Measurements from ENCODE around the gene NUPR1. TPM values are rescaled to one million over a fixed set of nuclear protein-coding genes. Genes with fewer than 3 reads are reported as not detected.
"Not testable (repeated sequence)": the region's sequence is repeated elsewhere in the genome, so short reads cannot be mapped to it uniquely, and the experiment has no call there.

NUPR1 gene
- total RNA-seq, 1 experiment from 2014 or later: 0.19 TPM

DNA sequence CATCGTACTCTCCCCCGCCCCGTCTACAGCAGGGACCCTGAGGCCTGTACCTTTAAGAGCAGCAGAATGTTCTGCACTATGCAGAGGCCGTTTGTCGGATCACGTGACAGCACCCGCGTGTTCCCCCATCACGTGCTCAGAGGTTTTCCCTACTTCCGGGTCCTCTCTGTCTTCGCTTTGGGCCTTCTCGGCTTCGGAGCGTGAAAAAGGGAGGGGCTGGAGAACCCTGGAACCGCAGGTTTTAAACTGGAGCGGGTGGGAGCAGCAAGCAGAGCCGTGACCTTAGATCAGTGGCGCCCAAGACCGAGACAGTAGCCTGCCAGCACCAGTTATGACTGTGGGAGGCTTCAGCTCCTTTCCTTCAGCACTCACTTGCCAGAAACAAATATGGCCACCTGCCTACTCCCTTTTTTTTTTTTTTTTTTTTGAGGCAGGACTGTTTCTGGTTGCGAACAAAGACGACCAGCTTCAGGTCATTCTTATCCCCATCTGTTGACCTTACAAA lies 46.8 kb downstream of the NUPR1 start, which contains the start of gene CLN3:
TSS of gene CLN3 (minus strand) at position 105 of the 505 bp plus-strand sequence. CDS start 315 bp downstream, outside the sequence.
- Histone ChIP-seq H3K27me3 (replicated peaks; ENCODE audit: insufficient read depth, low read depth, low read length, poor library complexity) (no peaks in the 10 kb centered on the region), H3K4me1 (ENCODE audit: insufficient read depth, low read length, poor library complexity, severe bottlenecking) (no peaks in the 10 kb centered on the region), H3K4me3 (ENCODE audit: low read depth, low read length, poor library complexity, severe bottlenecking) (peak within 1 kb of the TSS; percentile 94), H3K27ac (ENCODE audit: low read depth, low read length, poor library complexity, severe bottlenecking) (peak within 1 kb of the TSS; percentile 98), H3K36me3 (ENCODE audit: insufficient read depth, low read length, poor library complexity, severe bottlenecking) (no peaks in the 10 kb centered on the region), H3K9me3 (ENCODE audit: low read depth, low read length, poor library complexity, severe bottlenecking) (no peaks in the 10 kb centered on the region)
- ChIA-PET POLR2A (ENCODE audit: low non-redundant PET) (interaction anchor here (0.6 kb wide), 1 partner anchor 22 kb away, joined by 15 read pairs; no protein-coding TSS in a partner anchor), CTCF (interaction anchor here (0.6 kb wide), 1 partner anchor 12 kb away, joined by 3 read pairs; no protein-coding TSS in a partner anchor)
- no TSS peak for BruUV-seq (replicated peaks)
- DNase-seq (ENCODE audit: low spot score): peak; percentile 96
- TF ChIP-seq CTCF (conservative IDR thresholded peaks at IDR 0.05; ENCODE audit: low read depth, low read length) (no peak), EZH2 (IDR thresholded peaks at IDR 0.05; ENCODE audit: borderline replicate concordance, low read depth, low read length, poor library complexity, severe bottlenecking) (no peak)
- intact Hi-C loops (cut with micrococcal nuclease; ENCODE audit: unreplicated experiment): no loop called here

DNA sequence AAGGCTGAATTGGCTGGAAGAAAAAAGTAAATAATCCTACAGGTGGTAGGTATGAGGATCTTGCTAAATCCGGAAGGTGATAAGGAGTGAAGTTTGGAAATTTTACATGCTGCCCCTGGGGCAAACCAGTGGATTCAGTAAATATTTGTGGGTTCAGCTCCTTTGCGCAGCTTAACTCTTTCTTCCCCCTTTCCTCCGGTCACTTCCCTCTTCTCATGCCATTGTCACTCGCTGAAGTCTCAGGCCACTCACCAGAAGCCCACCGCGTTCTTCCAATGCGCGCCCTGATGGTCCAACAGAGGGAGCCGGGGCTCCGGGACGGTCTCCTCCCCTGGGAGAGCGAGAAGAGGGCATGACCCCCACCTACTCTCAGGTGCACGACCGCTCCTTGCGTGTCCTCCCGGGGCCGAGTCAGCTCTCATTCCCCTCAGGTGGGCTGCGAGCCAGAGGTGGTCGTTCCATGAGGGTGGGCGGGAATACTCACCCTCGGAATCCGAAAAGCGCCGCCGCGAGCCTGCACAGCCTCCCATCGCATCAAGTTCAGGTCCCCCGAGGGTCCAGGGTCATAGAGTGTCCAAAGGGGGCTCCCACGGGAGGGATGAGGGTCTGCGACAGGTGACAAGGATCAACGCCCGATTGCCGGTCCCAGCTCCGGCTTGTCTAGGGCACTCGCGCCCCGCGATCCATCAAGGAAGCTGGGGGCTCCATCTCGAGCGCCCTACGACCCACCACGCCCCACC lies 47.4 kb downstream of the NUPR1 start:
- intact Hi-C loops (cut with micrococcal nuclease; ENCODE audit: unreplicated experiment): no loop called here
- CTCF ChIA-PET: interaction anchor here (0.6 kb wide), 1 partner anchor 12 kb away, joined by 3 read pairs; no protein-coding TSS in a partner anchor
- POLR2A ChIA-PET (ENCODE audit: low non-redundant PET): interaction anchor here (0.6 kb wide), 1 partner anchor 22 kb away, joined by 15 read pairs; no protein-coding TSS in a partner anchor
- Histone ChIP-seq H3K9me3 (ENCODE audit: low read depth, low read length, poor library complexity, severe bottlenecking) (no peaks in the 10 kb centered on the region), H3K27me3 (replicated peaks; ENCODE audit: insufficient read depth, low read depth, low read length, poor library complexity) (no peaks in the 10 kb centered on the region), H3K4me1 (ENCODE audit: insufficient read depth, low read length, poor library complexity, severe bottlenecking) (no peaks in the 10 kb centered on the region), H3K4me3 (ENCODE audit: low read depth, low read length, poor library complexity, severe bottlenecking) (peak overlapping the region; percentile 94), H3K27ac (ENCODE audit: low read depth, low read length, poor library complexity, severe bottlenecking) (peak overlapping the region; percentile 98), H3K36me3 (ENCODE audit: insufficient read depth, low read length, poor library complexity, severe bottlenecking) (no peaks in the 10 kb centered on the region)
- TF ChIP-seq CTCF (conservative IDR thresholded peaks at IDR 0.05; ENCODE audit: low read depth, low read length) (0 out of 2 replicates have a peak, but pooled peaks have one; percentile 24), EZH2 (IDR thresholded peaks at IDR 0.05; ENCODE audit: borderline replicate concordance, low read depth, low read length, poor library complexity, severe bottlenecking) (no peak)
- DNase-seq (ENCODE audit: low spot score): peak; percentile 22
- TSS peak; percentile 57 for BruUV-seq (replicated peaks)

GRCh38 chr16:28486266-28486665 lies 52.5 kb downstream of the NUPR1 start:
- Histone ChIP-seq H3K27ac (ENCODE audit: low read depth, low read length, poor library complexity, severe bottlenecking) (no peak overlapping the region), H3K36me3 (ENCODE audit: insufficient read depth, low read length, poor library complexity, severe bottlenecking) (peaks cover 4% of the 10 kb centered on the region), H3K4me3 (ENCODE audit: low read depth, low read length, poor library complexity, severe bottlenecking) (no peak overlapping the region), H3K4me1 (ENCODE audit: insufficient read depth, low read length, poor library complexity, severe bottlenecking) (no peaks in the 10 kb centered on the region), H3K9me3 (ENCODE audit: low read depth, low read length, poor library complexity, severe bottlenecking) (no peaks in the 10 kb centered on the region), H3K27me3 (replicated peaks; ENCODE audit: insufficient read depth, low read depth, low read length, poor library complexity) (no peaks in the 10 kb centered on the region)
- POLR2A ChIA-PET (ENCODE audit: low non-redundant PET): no interaction called here
- no peak for DNase-seq (ENCODE audit: low spot score)
- TF ChIP-seq CTCF (conservative IDR thresholded peaks at IDR 0.05; ENCODE audit: low read depth, low read length) (no peak), EZH2 (IDR thresholded peaks at IDR 0.05; ENCODE audit: borderline replicate concordance, low read depth, low read length, poor library complexity, severe bottlenecking) (no peak)
- intact Hi-C loops (cut with micrococcal nuclease; ENCODE audit: unreplicated experiment): no loop called here
- CTCF ChIA-PET: no interaction called here
- no TSS peak for BruUV-seq (replicated peaks)

DNA sequence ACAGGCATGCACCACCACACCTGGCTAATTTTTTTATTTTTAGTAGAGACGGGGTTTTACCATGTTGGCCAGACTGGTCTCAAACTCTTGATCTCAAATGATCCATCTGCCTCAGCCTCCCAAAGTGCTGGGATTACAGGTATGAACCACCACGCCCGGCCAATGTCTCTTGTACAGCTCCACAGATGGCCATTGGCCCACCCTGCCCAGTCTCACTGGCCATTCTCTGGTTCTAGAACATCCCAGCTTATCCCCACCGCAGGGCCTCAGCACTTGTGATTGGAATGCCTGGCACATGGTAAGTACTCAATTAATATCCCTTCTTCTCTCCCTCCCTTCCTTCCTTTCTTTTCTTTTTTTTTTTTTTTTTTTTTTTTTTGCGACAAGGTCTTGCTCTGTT lies 55.4 kb downstream of the NUPR1 start:
- H3K36me3 ChIP-seq (ENCODE audit: insufficient read depth, low read length, poor library complexity, severe bottlenecking); POLR2A ChIA-PET (ENCODE audit: low non-redundant PET); intact Hi-C loops (cut with micrococcal nuclease; ENCODE audit: unreplicated experiment); CTCF ChIA-PET; BruUV-seq (replicated peaks); H3K4me3 ChIP-seq (ENCODE audit: low read depth, low read length, poor library complexity, severe bottlenecking); H3K27me3 ChIP-seq (replicated peaks; ENCODE audit: insufficient read depth, low read depth, low read length, poor library complexity); DNase-seq (ENCODE audit: low spot score); H3K27ac ChIP-seq (ENCODE audit: low read depth, low read length, poor library complexity, severe bottlenecking); H3K9me3 ChIP-seq (ENCODE audit: low read depth, low read length, poor library complexity, severe bottlenecking); H3K4me1 ChIP-seq (ENCODE audit: insufficient read depth, low read length, poor library complexity, severe bottlenecking): not testable (repeated sequence)
